ENCODE measurements around the gene INTS11. TPM values are rescaled to one million over a fixed set of nuclear protein-coding genes. Genes with fewer than 3 reads are reported as not detected.

INTS11 gene
- total and polyA plus RNA-seq, 9 of the 15 experiments (the other 6 are each of a cell fraction or from before 2014, with no cell fraction given), result 3.6 to 183 (median 110) TPM

GRCh38 chr1:1319646-1319941 lies 4.9 kb downstream of the INTS11 start (continued):
- TF ChIP-seq ZBTB33 (CRISPR knock-in tag; IDR thresholded peaks at IDR 0.05) (peak; percentile 81), ATF4 (CRISPR knock-in tag; IDR thresholded peaks at IDR 0.05) (no peak), POLR2G (IDR thresholded peaks at IDR 0.05; ENCODE audit: low read depth, low read length) (peak; percentile 51; the same call in 1 of the 2 replicates), MLLT1 (IDR thresholded peaks at IDR 0.05) (peak in 1 of 2 experiments; percentile 96; a peak in 2 of 4 replicates), CHD7 (IDR thresholded peaks at IDR 0.05; ENCODE audit: low read depth, low read length) (no peak), CBX8 (IDR thresholded peaks at IDR 0.05; ENCODE audit: borderline replicate concordance, extremely low read depth, low read depth, low read length, poor library complexity, severe bottlenecking) (no peak), ASH1L (IDR thresholded peaks at IDR 0.05; ENCODE audit: borderline replicate concordance, low read depth, partially characterized antibody) (no peak)

All from K562 (cell line).